Activated CD8-positive, alpha-beta memory T cell treated with anti-CD3 and anti-CD28 coated beads for 36 hours (primary cell): ENCODE data around the gene F5. TPM values are rescaled to one million over a fixed set of nuclear protein-coding genes. Genes with fewer than 3 reads are reported as not detected.
"Not testable (repeated sequence)": the region's sequence is repeated elsewhere in the genome, so short reads cannot be mapped to it uniquely, and the experiment has no call there.

Source experiments
- CTCF ChIA-PET: fragments of 350-600 bp; sonication (Branson Sonifier 250); formaldehyde crosslinking; loops from one replicate; lab custom pipeline; 2021; ENCODE audit warnings: antibody characterized with exemption; lab: Charles Lee
- POLR2A ChIA-PET: fragments of 350-600 bp; sonication (Branson Sonifier 250); formaldehyde crosslinking; loops from one replicate; lab custom pipeline; 2021; ENCODE audit warnings: antibody characterized with exemption; lab: Charles Lee
- total RNA-seq, 2 experiments: library from RNA; stranded (reverse); gene quantifications; one replicate each; pipeline ENCODE4 v1.2.3, GENCODE V29; 2021

F5 gene
- total RNA-seq, 2 experiments from 2014 or later: 88.5 to 90.5 TPM

DNA sequence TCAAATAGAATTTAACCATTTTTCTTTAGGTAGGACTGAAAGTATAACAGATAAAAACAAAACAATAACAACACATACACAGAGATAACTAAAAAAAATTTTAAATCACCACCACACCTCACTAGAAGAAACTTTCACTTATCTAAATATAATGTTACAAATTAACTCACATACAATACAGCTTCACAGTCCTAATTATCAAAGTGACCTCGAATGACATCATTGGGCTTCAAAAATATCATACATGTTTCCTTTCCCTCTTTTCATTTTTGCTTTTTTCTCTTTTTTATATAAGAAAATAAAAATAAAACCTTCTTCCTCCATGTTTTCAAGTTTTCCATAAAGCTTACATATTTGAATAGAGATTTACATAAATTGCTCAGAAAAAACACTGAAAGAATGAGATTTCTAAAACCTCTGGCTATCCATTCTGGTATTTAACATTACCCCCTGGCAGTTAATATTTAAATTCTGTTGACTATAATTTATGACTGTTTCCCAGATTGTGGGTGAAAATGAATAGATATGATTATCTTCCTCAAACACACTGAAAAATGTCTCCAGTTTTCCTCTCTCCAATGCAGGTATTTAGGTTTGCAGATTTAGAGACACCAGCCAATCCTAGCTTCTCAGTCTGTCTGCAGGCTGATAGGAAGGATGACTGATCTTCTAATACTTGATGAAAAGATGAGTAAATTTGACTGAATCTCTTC lies 60.0 kb downstream of the F5 start:
- ChIA-PET POLR2A (no interaction called here), CTCF (no interaction called here)

DNA sequence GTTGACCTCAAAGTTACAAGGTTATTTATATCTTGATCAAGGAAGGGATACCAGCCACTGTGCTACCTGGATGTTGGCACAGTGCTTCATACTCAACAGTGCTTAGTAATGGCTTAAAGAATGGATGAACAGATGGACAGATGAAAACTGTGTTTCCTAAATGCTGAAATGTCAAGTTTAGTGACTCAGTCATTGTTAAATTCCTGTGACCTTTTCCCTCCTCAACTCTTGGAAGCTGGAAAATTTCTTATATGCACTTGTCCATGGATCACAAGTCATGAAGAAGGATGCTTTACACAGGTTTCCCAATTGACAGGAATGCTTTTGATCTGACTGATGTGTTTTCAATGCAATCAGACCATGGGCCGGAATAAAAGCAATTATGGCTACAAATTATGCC lies 60.9 kb downstream of the F5 start:
- CTCF ChIA-PET: no interaction called here

DNA sequence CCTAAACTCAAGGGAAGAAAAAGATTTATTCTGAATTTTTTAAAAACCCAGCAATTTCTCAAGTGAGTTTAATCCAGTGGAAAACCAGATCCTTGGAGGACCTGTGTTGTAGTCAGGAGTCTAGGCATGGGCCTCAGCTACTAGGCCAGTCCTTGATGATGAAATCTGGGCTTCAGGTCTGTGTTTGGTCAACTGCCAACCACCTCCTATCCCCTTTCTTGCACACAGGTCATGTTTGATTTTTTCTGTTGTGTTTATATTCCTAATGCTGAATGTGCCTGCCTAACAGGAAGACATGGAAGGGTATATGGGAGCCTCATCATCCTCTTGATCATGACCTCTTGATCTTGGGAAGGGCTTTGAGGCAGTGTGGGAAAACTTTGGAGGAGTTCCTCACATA lies 62.4 kb downstream of the F5 start:
- CTCF ChIA-PET: no interaction called here
- POLR2A ChIA-PET: no interaction called here

More for the DNA sequence above, 60.9 kb downstream of the F5 start:
- POLR2A ChIA-PET: no interaction called here

DNA sequence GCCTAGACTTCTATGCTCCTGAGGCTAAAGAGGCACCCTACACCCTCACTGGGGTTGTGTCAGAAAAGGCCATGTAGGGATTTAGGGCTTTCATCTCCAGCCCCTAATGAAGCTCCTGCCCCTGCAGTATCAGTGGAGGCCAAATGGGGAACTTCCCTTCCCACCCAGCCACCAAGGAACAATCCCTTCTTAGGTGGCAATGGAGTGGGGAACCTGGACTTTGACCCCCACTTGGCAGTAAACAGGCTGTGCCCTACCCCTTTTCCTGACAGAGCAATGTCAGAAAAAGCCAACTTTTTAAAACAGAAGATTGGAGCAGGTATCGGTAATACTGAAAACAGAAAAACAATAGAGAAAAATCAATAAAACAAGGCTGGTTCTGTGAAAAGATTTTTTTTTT lies 65.1 kb downstream of the F5 start:
- CTCF ChIA-PET: interaction anchor here (0.7 kb wide), 1 partner anchor 10 kb away, joined by 4 read pairs; no protein-coding TSS in a partner anchor

DNA sequence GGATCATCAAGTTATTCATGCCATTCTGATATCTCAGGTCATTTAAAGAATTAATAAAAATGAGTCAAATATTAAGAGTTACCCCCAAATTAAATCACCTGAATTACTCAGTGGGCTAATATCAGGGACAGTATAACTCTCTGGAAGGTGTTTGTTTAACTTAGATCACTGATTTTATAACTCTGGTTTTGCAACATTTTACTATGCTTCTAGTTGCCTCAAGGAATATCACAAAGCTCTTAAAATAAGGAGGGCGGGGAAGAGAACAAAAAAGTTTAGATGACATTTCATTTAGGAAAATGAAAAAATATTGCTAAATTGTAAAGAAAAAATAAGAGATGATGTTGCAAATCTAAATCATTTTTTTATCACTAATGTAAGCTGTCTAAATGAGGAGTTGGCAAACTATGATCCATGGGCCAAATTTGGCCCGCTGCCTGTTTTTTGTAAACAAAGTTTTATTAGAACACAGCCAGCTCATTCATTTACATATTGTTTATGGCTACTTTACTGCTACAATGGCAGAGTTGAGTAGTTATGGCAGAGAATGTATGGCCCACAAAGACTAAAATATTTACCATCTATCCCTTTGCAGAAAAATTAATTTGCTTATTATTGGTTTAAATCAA lies 68.6 kb downstream of the F5 start:
- CTCF ChIA-PET: no interaction called here
- POLR2A ChIA-PET: no interaction called here

More for the DNA sequence above, 65.1 kb downstream of the F5 start:
- POLR2A ChIA-PET: no interaction called here

DNA sequence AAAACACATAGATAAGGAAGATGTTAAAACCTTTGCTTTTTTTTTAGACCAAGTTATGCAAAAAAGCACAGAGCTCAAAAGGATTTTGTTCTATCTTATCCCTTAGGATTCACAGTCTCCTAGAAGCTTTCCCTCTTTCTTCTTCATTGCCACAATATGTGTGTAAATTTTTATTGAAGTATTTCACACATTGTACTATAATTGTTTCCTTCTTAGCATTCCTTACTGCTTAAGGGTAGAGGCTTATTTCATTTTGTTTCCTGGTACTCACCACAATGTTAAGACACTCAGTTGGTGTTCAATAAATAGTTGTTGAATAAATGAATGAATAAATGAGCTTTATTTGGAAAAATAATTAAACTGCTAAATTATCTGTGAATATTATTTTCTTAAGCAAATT lies 70.6 kb downstream of the F5 start:
- ChIA-PET POLR2A (no interaction called here), CTCF (interaction anchor here (1.9 kb wide), 1 partner anchor 30 kb away, joined by 4 read pairs; the partner anchor contains the start of gene SLC19A2)

DNA sequence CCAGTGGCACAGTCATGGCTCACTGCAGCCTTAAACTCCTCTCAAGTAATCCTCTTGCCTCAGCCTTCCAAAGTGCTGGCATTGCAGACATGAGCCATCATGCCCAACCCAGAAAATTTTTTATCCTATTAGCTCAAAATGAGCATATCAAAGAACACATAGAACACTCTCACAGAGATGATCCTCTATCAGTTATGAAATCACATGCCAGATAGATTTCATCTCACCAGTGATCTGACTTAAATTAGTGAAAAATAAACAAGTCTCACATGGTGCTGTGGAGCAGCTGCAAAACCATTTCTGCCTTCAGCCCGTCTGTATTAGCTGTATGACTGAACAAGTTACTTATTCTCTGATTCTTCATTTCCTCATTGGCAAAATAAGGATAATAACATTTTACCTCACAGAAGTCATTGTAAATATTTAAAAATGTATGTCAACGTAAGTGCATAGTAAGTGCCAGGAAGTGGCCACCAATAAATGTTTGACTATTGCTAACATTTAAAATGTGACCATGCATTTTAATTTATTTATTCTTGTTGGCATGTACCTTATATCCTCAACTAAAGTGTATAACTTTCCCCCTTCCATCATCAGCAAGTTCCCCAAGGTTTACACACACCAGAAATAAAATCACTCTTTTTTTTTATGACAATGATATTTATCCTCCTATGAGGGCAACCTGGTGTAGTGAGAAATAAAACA lies 71.6 kb downstream of the F5 start:
- ChIA-PET POLR2A (no interaction called here), CTCF (interaction anchor here (1.9 kb wide), 1 partner anchor 29 kb away, joined by 4 read pairs; the partner anchor contains the start of gene SLC19A2)

DNA sequence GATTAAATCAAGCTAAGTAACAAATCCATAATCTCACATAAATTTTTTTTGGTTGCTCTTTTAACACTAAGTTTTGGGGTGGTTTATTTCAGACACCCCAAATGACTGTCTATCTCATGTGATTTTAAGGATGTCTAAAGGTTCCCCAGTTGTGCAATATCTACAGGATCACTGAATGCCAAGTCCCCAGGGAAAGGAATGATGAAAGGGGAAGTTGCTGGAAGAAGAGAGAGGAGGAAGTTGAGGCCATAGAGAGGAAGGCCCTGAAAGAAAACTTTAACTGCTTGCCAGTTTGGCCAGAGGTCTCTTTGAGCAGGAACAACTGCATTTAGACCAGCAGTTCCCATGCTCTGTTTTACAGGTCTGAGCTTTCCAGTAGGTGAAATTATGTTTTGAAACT lies 73.1 kb downstream of the F5 start:
- ChIA-PET POLR2A (no interaction called here), CTCF (interaction anchor here (0.6 kb wide), 1 partner anchor 139 kb away, joined by 3 read pairs; no protein-coding TSS in a partner anchor)

DNA sequence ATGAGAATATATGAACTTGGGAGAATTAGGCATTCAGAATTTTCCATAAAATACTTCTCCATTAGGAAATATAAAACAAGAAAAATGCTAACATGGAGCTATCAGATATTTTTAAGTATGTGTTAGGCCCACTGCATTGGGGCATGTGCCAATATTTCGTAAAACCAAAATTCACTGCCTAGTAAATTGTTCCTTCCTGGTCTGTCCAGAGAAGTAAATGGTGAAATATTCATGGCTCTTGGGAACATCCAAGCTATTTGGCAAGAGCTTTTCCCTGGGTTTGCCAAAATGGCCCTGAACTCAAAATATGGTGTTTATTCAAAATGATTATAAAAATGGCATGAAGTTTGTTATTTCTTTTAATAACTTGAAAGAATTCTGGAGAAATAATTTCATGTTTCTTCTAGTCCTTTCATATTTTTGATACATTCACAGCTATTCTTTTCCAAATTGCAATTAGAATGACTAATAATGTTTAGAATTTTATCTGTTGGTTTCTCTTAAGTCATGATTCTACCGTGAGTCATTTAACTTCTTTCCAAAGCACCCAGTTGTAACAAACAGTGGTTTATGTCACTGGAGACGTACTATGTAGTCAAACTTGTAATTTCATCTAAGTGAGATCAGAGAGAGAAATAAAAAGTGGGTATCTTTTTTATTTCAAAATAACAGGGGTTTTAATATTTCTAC lies 74.8 kb downstream of the F5 start:
- ChIA-PET POLR2A (no interaction called here), CTCF (interaction anchor here (0.8 kb wide), 1 partner anchor 16 kb away, joined by 3 read pairs; no protein-coding TSS in a partner anchor)

DNA sequence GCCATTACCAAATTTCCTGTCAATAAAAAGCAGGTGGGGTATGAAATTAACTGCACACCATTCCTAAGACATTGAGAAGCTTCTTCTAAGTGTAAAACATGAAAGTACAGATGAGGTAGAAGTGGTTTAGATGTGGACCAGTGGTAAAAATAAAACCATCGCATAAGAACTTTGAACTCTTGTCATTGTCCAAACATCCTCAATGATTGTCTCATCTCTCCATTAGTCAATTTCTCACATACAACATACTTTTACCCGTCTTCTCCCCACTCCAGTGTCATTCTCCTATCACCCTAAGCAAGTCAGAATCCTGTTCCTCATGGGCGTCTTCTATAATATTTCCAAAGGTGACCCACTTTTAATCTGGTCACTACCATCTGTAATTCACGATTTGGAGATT lies 76.2 kb downstream of the F5 start:
- POLR2A ChIA-PET: interaction anchor here (1.7 kb wide), 1 partner anchor 24 kb away, joined by 5 read pairs; the partner anchor contains the start of gene SLC19A2
- CTCF ChIA-PET: no interaction called here

DNA sequence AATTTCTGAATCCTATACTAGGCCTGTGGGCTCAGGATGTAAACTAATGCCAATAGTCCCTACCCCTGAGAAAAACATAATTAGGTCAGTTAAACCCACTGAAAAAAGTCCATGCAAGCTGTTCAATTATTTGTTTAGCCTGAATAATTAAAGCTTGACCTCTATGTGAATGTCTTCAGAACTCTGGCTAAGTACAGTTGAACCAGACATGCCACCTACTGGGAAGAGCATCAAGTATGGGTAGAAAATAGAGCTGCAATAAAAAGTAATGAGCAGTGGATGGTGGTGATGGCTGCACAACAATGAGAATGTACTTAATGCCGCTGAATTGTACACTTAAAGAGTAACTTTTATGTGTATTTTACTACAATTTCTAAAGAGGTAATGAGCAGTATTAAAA lies 76.9 kb downstream of the F5 start:
- ChIA-PET POLR2A (interaction anchor here (1.7 kb wide), 1 partner anchor 23 kb away, joined by 5 read pairs; the partner anchor contains the start of gene SLC19A2), CTCF (no interaction called here)

DNA sequence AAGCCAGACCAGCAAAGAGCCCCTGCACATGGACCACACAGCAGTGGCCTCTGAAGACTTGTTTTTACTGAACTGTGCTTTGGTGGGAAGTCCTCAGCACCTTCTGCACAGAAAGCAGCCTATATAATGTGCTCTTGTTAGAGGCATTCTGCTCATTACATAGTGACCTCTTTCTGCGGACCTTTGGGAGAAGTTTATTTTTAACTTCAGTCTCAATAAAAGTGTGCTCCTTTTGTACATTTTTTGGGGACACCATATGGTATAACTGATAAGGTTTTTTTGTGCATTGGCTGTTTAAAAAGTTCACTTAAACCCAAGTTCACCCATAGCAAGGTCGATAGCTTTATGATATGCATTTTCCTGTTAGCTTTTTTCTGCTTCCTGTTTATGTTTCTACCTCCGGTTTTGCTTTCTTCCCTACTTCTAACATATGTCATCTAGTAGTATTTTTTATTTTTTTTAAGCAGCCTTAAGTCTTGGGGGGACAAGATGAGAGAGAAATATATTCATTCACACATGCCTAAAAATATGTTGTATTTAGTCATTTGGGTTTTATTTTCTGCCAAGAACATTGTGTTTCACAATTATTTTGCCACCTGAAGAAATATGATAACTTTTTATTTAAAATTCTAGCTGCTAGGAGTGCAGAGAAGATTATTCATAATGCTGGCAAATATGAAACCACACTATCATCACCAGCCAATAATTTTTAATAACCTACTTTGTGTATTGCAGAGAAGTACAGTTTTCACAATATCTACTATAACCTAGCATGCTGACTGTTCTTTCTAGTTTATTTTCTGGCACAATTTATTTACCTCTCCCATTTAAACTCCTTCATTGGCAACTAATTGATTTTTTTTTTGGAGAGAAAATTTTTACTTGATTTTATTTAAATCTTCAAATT lies 77.6 kb downstream of the F5 start:
- CTCF ChIA-PET: no interaction called here
- POLR2A ChIA-PET: interaction anchor here (1.7 kb wide), 1 partner anchor 23 kb away, joined by 5 read pairs; the partner anchor contains the start of gene SLC19A2

DNA sequence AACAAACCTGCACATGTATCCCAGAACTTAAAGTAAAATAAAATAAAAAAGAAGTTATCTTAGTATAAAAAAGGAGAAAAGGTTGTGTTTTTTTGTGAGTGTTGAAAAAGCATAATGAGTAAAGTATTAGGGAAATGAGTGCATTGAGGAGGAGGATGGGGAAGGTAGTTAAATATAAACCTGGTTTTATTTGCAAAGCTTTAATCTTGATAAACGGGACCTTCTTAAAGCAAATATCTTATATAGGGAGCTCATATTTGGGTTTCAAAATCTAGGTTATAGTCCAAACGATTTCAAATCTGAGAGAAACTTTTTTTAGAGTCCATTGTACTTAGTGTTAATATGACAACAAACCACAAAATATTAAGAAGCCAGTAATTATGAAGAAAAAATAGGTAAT lies 78.9 kb downstream of the F5 start:
- CTCF ChIA-PET: no interaction called here

DNA sequence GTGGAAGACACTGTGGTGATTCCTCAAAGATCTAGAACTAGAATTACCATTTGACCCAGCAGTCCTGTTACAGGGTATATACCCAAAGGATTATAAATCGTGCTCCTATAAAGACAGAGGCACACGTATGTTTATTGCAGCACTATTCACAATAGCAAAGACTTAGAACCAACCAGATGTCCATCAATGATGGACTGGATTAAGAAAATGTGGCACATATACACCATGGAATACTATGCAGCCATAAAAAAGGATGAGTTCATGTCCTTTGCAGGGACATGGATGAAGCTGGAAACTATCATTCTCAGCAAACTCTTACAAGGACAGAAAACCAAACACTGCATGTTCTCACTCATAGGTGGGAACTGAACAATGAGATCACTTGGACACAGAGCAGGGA lies 82.7 kb downstream of the F5 start:
- CTCF ChIA-PET: not testable (repeated sequence)
- POLR2A ChIA-PET: interaction anchor here (0.7 kb wide), 1 partner anchor 28 kb away, joined by 3 read pairs; no protein-coding TSS in a partner anchor

More for the DNA sequence above, 78.9 kb downstream of the F5 start:
- POLR2A ChIA-PET: interaction anchor here (0.7 kb wide), 1 partner anchor 44 kb away, joined by 3 read pairs; no protein-coding TSS in a partner anchor

DNA sequence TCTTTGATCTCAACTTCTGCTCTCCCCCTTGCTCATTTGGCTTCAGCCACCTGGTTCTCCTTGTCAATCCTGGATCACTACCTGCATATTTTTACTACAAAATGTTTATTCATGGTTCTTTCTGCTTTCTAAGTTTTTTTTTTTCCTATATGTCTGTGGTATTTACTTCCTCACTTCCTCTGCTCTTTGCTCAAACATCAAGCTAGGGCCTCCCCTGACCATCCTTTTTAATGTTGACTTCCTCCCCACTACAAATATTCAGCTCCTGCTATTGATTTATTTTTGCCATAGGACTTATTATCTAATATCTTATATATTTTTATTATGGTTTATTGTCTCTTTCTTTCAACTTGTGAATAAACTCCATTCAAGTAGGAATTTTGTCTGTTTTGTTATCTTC lies 86.5 kb downstream of the F5 start:
- POLR2A ChIA-PET: no interaction called here
- CTCF ChIA-PET: no interaction called here

DNA sequence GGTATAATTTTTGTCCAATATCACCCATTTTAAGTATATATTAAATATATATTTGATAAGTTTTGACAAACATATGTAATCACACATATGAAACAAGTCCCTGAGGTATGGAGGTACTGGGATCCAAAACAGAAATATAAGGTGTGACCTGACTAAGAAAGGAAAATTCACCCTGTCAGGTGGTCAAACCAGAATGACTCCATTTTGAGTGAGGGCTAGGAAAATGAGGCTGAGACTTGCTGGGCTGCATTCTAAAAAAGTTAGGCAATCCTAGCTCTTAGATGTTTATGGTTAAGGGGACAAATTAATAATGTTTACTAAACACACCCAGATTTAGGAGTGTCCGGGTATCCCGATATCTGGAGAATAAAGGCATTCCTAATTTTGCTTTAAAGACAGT lies 89.0 kb downstream of the F5 start:
- CTCF ChIA-PET: no interaction called here
- POLR2A ChIA-PET: no interaction called here

DNA sequence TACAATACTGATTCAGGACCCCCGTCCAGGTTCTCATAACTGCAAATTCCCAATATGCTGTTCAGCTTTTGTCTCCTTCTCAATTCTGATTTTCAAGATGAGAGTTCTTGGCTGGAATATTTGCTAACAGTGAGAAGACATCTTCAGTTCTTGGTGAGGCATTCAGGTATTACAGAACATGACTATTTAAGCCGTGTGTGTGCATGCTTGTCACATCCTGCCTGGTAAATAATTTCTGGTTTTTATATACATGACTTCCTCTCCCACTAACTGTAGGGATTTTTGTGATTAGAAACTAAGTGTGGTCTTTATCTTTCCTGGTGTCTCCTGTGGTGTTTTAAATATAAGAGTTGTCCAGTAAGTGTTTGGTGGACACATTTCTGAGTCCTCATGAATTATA lies 90.4 kb downstream of the F5 start:
- ChIA-PET POLR2A (no interaction called here), CTCF (interaction anchor here (0.8 kb wide), 1 partner anchor 15 kb away, joined by 3 read pairs; no protein-coding TSS in a partner anchor)
